ENCODE results near the gene AZU1.

AZU1 gene

GRCh38 chr19:823565-824121 lies 4.0 kb upstream of the AZU1 start (continued):
- TF ChIP-seq ZNF518A (tag by site-specific recombination; conservative IDR thresholded peaks at IDR 0.05; ENCODE audit: low read depth), result no peak
- no peak for TF ChIP-seq PBX3 (CRISPR knock-in tag; IDR thresholded peaks at IDR 0.05)

- ChIA-PET CTCF (interaction anchor here (1.5 kb wide), 1 partner anchor 11 kb away, joined by 3 read pairs; no protein-coding TSS in a partner anchor), POLR2A (interaction anchor here (0.6 kb wide), 1 partner anchor 141 kb away, joined by 8 read pairs; no protein-coding TSS in a partner anchor)
- no peaks in the 10 kb centered on the region for H3K4me1 ChIP-seq (ENCODE audit: control insufficient read depth, insufficient read depth, low read length)
- H3K36me3 ChIP-seq (ENCODE audit: control insufficient read depth in 2 of 2, insufficient read depth in 1 of 2, low read length in 2 of 2), result no peaks in the 10 kb centered on the region
- H3K4me3 ChIP-seq (ENCODE audit: low read depth, low read length), result no peak overlapping the region
- TF ChIP-seq ZNF571 (tag by site-specific recombination; IDR thresholded peaks at IDR 0.05) (no peak), ZSCAN18 (tag by site-specific recombination; IDR thresholded peaks at IDR 0.05) (no peak), TRIM28 (IDR thresholded peaks at IDR 0.05; ENCODE audit: borderline replicate concordance, low read length) (no peak), SALL2 (tag by site-specific recombination; IDR thresholded peaks at IDR 0.05; ENCODE audit: borderline replicate concordance) (no peak), FEZF1 (tag by site-specific recombination; IDR thresholded peaks at IDR 0.05) (no peak), ZNF792 (tag by site-specific recombination; IDR thresholded peaks at IDR 0.05) (no peak), ZNF544 (tag by site-specific recombination; IDR thresholded peaks at IDR 0.05) (no peak), ZBTB48 (tag by site-specific recombination; IDR thresholded peaks at IDR 0.05) (no peak), ZSCAN23 (tag by site-specific recombination; IDR thresholded peaks at IDR 0.05) (no peak), ZNF664 (tag by site-specific recombination; IDR thresholded peaks at IDR 0.05) (no peak)
- no peaks in the 10 kb centered on the region for H3K9me3 ChIP-seq (ENCODE audit: control insufficient read depth, insufficient read depth, low read depth, low read length)
- no peak overlapping the region for H3K27ac ChIP-seq (ENCODE audit: extremely low read depth, low read depth, low read length)
Measured at GRCh38 chr19:824885-825284, 2.8 kb upstream of the AZU1 start.

GRCh38 chr19:825897-826644 lies 1.6 kb upstream of the AZU1 start:
- Histone ChIP-seq H3K36me3 (ENCODE audit: control insufficient read depth in 2 of 2, insufficient read depth in 1 of 2, low read length in 2 of 2) (no peaks in the 10 kb centered on the region), H3K4me1 (ENCODE audit: control insufficient read depth, insufficient read depth, low read length) (no peaks in the 10 kb centered on the region), H3K9me3 (ENCODE audit: control insufficient read depth, insufficient read depth, low read depth, low read length) (no peaks in the 10 kb centered on the region), H3K27ac (ENCODE audit: extremely low read depth, low read depth, low read length) (no peak overlapping the region), H3K4me3 (ENCODE audit: low read depth, low read length) (no peak overlapping the region)
- TF ChIP-seq PRDM10 (tag by site-specific recombination; IDR thresholded peaks at IDR 0.05), result 0 out of 2 replicates have a peak, but pooled peaks have one; percentile 45
- no peak for TF ChIP-seq ZNF184 (tag by site-specific recombination; IDR thresholded peaks at IDR 0.05)
- TF ChIP-seq ZNF121 (tag by site-specific recombination; IDR thresholded peaks at IDR 0.05), result peak; percentile 56; the same call in 1 of the 2 replicates
- POLR2A ChIA-PET, result interaction anchor here (1.1 to 1.2 kb wide), 2 partner anchors 26 to 53 kb away, joined by 4 read pairs; no protein-coding TSS in a partner anchor
- CTCF ChIA-PET, result interaction anchor here (0.7 to 1.5 kb wide), 3 partner anchors 12 to 81 kb away, joined by 3 to 6 read pairs (median 3); no protein-coding TSS in a partner anchor

Data from HEK293 (cell line).